ENCODE measurements around the gene SLC41A3. TPM values are rescaled to one million over a fixed set of nuclear protein-coding genes. Genes with fewer than 3 reads are reported as not detected.
A peak's percentile ranks its signal among the peaks of the same experiment; 100 is the strongest.

Gene SLC41A3
- polyA plus RNA-seq, 10 donors: 32.9 to 46.4 (median 40.2) TPM

GRCh38 chr3:126031981-126032471, 51.9 kb downstream of the SLC41A3 start:
- no peak for DNase-seq

- no peak for DNase-seq
Observed at GRCh38 chr3:126030455-126030854, 53.5 kb downstream of the SLC41A3 start.

GRCh38 chr3:126029241-126029640, 54.7 kb downstream of the SLC41A3 start:
- DNase-seq: no peak

- no peak for DNase-seq
Observed at GRCh38 chr3:126028096-126028495, 55.8 kb downstream of the SLC41A3 start.

GRCh38 chr3:126026761-126027160, 57.2 kb downstream of the SLC41A3 start:
- no peak for DNase-seq

GRCh38 chr3:126026277-126026751, 57.6 kb downstream of the SLC41A3 start:
- no peak for DNase-seq

GRCh38 chr3:126025862-126026261, 58.1 kb downstream of the SLC41A3 start:
- DNase-seq: no peak

GRCh38 chr3:126025116-126025729, 58.7 kb downstream of the SLC41A3 start:
- DNase-seq: no peak

- no peak for DNase-seq
Observed at GRCh38 chr3:126024049-126024854, 59.7 kb downstream of the SLC41A3 start.

GRCh38 chr3:126023390-126023789, 60.5 kb downstream of the SLC41A3 start:
- DNase-seq: no peak

- DNase-seq: no peak
Observed at GRCh38 chr3:126022741-126023359, 61.1 kb downstream of the SLC41A3 start.

- no peak for DNase-seq
Observed at GRCh38 chr3:126021702-126022101, 62.2 kb downstream of the SLC41A3 start.

GRCh38 chr3:126021224-126021623, 62.7 kb downstream of the SLC41A3 start:
- no peak for DNase-seq

GRCh38 chr3:126019683-126020082, 64.2 kb downstream of the SLC41A3 start:
- DNase-seq: no peak

GRCh38 chr3:126018995-126019394, 64.9 kb downstream of the SLC41A3 start:
- no peak for DNase-seq

- no peak for DNase-seq
Observed at GRCh38 chr3:126018545-126018944, 65.4 kb downstream of the SLC41A3 start.

- DNase-seq: no peak
Observed at GRCh38 chr3:126017362-126017761, 66.6 kb downstream of the SLC41A3 start.

- DNase-seq: no peak
Observed at GRCh38 chr3:126016616-126017015, 67.3 kb downstream of the SLC41A3 start.

GRCh38 chr3:126015075-126015474, 68.8 kb downstream of the SLC41A3 start:
- DNase-seq: no peak

GRCh38 chr3:126014252-126014651, 69.7 kb downstream of the SLC41A3 start:
- peak in 1 of 3 donors; percentile 15 for DNase-seq

GRCh38 chr3:126013751-126014156, 70.2 kb downstream of the SLC41A3 start:
- DNase-seq: no peak

GRCh38 chr3:126009181-126009580, 74.7 kb downstream of the SLC41A3 start:
- DNase-seq: no peak

- DNase-seq: no peak
Observed at GRCh38 chr3:126008219-126008618, 75.7 kb downstream of the SLC41A3 start.
